Measurements from ENCODE around the gene TSC22D2.

TSC22D2 gene

GRCh38 chr3:150467381-150467780 is 59.3 kb downstream of the TSC22D2 start:
- Histone ChIP-seq H3K9me3 (replicated peaks; ENCODE audit: insufficient read depth, low read length) (no peaks in the 10 kb centered on the region), H3K27ac (ENCODE audit: low read length) (no peak overlapping the region), H3K9me2 (replicated peaks; ENCODE audit: insufficient read depth, low read length) (no peaks in the 10 kb centered on the region), H3K36me3 (replicated peaks; ENCODE audit: insufficient read depth, low read length) (no peaks in the 10 kb centered on the region), H4K20me1 (ENCODE audit: insufficient read depth, low read length) (no peaks in the 10 kb centered on the region), H3K27me3 (replicated peaks; ENCODE audit: insufficient read depth, low read length) (no peaks in the 10 kb centered on the region), H2AFZ (ENCODE audit: low read length) (no peak overlapping the region), H3K4me3 (ENCODE audit: low read length) (no peak overlapping the region), H3K4me1 (ENCODE audit: low read length) (no peaks in the 10 kb centered on the region), H3K4me2 (ENCODE audit: low read depth, low read length) (no peak overlapping the region), H3K9ac (ENCODE audit: low read length) (no peak overlapping the region), H3K79me2 (ENCODE audit: low read length) (no peaks in the 10 kb centered on the region), H3F3A (ENCODE audit: insufficient read depth, low read length) (no peaks in the 10 kb centered on the region)
- DNase-seq: no peak
- TF ChIP-seq EZH2phosphoT487 (IDR thresholded peaks at IDR 0.05; ENCODE audit: low read length) (no peak), CTCF (IDR thresholded peaks at IDR 0.05; ENCODE audit: low read length) (no peak), EZH2 (optimal IDR thresholded peaks at IDR 0.05; ENCODE audit: low read depth, low read length) (no peak)

DNA sequence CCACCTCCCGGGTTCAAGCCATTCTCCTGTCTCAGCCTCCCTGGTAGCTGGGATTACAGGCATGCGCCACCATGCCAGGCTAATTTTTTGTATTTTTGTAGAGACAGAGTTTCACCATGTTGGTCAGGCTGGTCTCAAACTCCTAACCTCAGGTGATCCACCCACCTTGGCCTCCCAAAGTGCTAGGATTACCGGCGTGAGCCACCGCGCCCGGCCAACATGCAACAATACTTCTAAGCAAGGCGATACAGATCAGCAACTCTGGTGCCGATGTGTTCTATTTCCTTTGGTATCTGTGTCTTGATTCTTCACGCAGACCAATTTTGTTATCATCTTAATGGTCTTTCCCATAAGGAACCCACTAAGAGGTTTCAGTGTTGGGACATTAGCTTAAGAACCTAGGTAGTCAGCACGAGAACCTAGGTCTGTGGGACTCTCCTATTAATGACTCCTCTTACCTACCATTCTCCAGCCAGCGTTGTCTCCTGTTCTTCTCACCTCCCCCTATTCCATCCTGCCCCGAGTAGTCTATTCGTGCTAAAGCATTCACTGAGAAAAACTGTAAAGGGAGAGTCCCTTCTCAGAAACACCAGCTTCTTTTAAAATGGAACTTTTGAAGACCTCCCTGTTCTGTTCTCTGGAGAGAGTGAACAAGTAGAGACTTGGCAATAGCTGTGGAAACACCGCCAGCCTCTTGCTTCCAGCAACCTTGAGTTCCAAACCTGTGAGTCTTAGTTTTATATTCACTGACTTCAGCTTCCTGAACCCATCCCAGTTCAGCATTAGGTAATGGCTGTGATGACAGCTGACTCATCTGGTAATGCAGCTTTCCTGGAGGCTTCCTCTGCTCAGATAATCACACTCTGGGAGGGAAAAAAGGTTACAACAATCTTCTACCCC is 61.2 kb downstream of the TSC22D2 start:
- no peak for TF ChIP-seq EZH2 (optimal IDR thresholded peaks at IDR 0.05; ENCODE audit: low read depth, low read length)
- no peak for TF ChIP-seq EZH2phosphoT487 (IDR thresholded peaks at IDR 0.05; ENCODE audit: low read length)
- TF ChIP-seq CTCF (IDR thresholded peaks at IDR 0.05; ENCODE audit: low read length): no peak
- no peaks in the 10 kb centered on the region for H3K9me3 ChIP-seq (replicated peaks; ENCODE audit: insufficient read depth, low read length)
- no peak for DNase-seq
- H3K9ac ChIP-seq (ENCODE audit: low read length): no peak overlapping the region
- H3K9me2 ChIP-seq (replicated peaks; ENCODE audit: insufficient read depth, low read length): no peaks in the 10 kb centered on the region
- H3K27me3 ChIP-seq (replicated peaks; ENCODE audit: insufficient read depth, low read length): no peaks in the 10 kb centered on the region
- no peaks in the 10 kb centered on the region for H4K20me1 ChIP-seq (ENCODE audit: insufficient read depth, low read length)
- H3K79me2 ChIP-seq (ENCODE audit: low read length): no peaks in the 10 kb centered on the region
- H3K4me3 ChIP-seq (ENCODE audit: low read length): no peak overlapping the region
- H3K4me1 ChIP-seq (ENCODE audit: low read length): no peaks in the 10 kb centered on the region
- H3K4me2 ChIP-seq (ENCODE audit: low read depth, low read length): no peak overlapping the region
- no peaks in the 10 kb centered on the region for H3F3A ChIP-seq (ENCODE audit: insufficient read depth, low read length)
- no peaks in the 10 kb centered on the region for H3K36me3 ChIP-seq (replicated peaks; ENCODE audit: insufficient read depth, low read length)
- H2AFZ ChIP-seq (ENCODE audit: low read length): no peak overlapping the region
- no peak overlapping the region for H3K27ac ChIP-seq (ENCODE audit: low read length)

DNA sequence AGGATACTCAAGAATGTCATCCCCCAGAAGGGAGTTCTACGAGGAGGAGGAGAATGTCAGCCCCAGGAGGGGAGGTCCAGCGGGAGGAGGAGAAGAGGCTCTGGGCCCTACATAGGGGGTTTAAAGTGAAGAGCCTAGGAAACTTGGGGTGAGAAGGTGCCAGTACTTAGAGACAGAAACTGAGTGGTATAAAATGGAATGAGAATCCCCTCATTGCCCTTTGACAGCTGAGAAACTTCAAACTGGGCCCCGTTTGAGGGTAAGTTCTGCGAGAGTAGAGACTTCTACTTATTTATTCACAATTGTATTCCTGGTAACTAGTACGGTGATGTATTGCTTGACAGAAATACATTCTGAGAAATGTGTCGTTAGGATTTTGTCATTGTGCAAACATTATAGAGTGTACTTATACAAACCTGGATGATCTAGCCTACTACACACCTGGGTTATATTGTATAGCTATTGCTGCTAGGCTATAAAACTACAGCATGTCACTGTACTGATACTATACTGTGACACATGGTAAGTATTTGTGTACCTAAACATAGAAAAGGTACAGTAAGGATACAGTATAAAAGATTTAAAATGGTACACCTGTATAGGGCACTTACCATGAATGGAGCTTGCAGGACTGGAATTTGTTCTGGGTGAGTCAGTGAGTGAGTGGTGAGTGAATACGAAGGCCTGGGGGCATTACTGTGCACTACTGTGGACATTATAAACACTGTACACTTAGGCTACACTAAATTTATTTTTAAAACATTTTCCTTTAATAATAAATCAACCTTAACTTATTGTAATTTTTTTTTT is 62.0 kb downstream of the TSC22D2 start:
- no peak overlapping the region for H2AFZ ChIP-seq (ENCODE audit: low read length)
- H3K27me3 ChIP-seq (replicated peaks; ENCODE audit: insufficient read depth, low read length): no peaks in the 10 kb centered on the region
- no peaks in the 10 kb centered on the region for H3K4me1 ChIP-seq (ENCODE audit: low read length)
- H3K27ac ChIP-seq (ENCODE audit: low read length): no peak overlapping the region
- H3K4me2 ChIP-seq (ENCODE audit: low read depth, low read length): no peak overlapping the region
- no peak overlapping the region for H3K9ac ChIP-seq (ENCODE audit: low read length)
- H3K36me3 ChIP-seq (replicated peaks; ENCODE audit: insufficient read depth, low read length): no peaks in the 10 kb centered on the region
- no peaks in the 10 kb centered on the region for H3K9me2 ChIP-seq (replicated peaks; ENCODE audit: insufficient read depth, low read length)
- no peaks in the 10 kb centered on the region for H3F3A ChIP-seq (ENCODE audit: insufficient read depth, low read length)
- TF ChIP-seq CTCF (IDR thresholded peaks at IDR 0.05; ENCODE audit: low read length) (no peak), EZH2 (optimal IDR thresholded peaks at IDR 0.05; ENCODE audit: low read depth, low read length) (no peak), EZH2phosphoT487 (IDR thresholded peaks at IDR 0.05; ENCODE audit: low read length) (no peak)
- DNase-seq: no peak
- H3K79me2 ChIP-seq (ENCODE audit: low read length): no peaks in the 10 kb centered on the region
- no peak overlapping the region for H3K4me3 ChIP-seq (ENCODE audit: low read length)
- no peaks in the 10 kb centered on the region for H4K20me1 ChIP-seq (ENCODE audit: insufficient read depth, low read length)
- H3K9me3 ChIP-seq (replicated peaks; ENCODE audit: insufficient read depth, low read length): no peaks in the 10 kb centered on the region

Data from MM.1S (cell line).